ENCODE data around the gene TSPEAR. TPM values are rescaled to one million over a fixed set of nuclear protein-coding genes. Genes with fewer than 3 reads are reported as not detected.

The TSPEAR gene
- total and polyA plus RNA-seq, 9 of the 15 experiments (the other 6 are each of a cell fraction or from before 2014, with no cell fraction given): not detected

DNA sequence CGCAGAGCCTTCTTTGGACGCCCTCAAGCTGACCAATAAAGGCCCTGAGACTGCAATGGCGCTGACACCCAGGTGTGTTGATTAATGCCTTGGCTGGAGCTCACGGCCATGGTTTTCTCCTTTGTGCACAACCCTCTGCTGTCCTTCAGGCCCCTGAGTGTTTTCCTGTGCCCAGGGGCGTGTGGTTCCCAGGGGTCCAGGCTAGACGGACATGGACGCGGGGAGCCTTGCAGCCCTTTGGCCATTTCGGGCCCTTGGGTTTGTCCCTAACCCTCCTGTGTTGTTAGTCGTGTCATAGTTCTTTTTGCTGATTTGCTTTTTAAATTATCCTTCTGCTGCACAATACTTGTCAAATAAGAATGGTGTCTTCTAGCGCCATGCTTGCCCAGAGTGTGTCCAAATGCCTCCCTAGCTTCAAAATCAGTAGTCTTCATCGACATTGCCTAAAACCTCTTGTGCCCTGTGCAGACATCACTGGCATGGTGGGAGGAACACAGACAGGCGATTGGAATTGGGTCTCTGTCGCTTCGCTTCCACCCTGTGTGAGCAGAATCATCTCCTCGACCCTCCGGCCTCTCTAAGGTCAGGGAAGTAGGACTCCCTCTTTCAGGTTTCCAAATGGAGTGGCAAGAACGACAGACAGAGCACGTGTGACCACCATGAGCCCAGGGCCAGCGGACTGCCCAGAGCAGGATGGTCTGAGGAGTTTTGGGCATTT lies 135.9 kb downstream of the TSPEAR start:
- ATAC-seq (no peak), DNase-seq (ENCODE audit: extremely low read depth in 1 of 4, low spot score in 3 of 4) (no peak), FAIRE-seq (no peak)
- Histone ChIP-seq H3K9ac (ENCODE audit: insufficient read depth in 1 of 2, low read depth in 2 of 2, low read length in 2 of 2) (no peak overlapping the region), H3K4me2 (ENCODE audit: insufficient read depth, low read length) (no peak overlapping the region), H2AFZ (ENCODE audit: low read depth, low read length) (no peak overlapping the region), H3K4me1 (replicated peaks in 1 of 2; ENCODE audit: control insufficient read depth in 2 of 2, insufficient read depth in 2 of 2, low read length in 2 of 2) (peaks cover 0 to 11% of the 10 kb centered on the region in 2 experiments; a peak in 1 of 5 replicates), H3K9me3 (replicated peaks; ENCODE audit: control insufficient read depth, insufficient read depth, low read depth, low read length) (no peaks in the 10 kb centered on the region; the same call in none of the 2 replicates), H4K20me1 (replicated peaks; ENCODE audit: control insufficient read depth, insufficient read depth, low read length) (no peaks in the 10 kb centered on the region), H3K4me3 (no peak overlapping the region), H3K27me3 (ENCODE audit: control insufficient read depth in 2 of 2, insufficient read depth in 2 of 2, low read length in 2 of 2) (peaks cover 20 to 56% of the 10 kb centered on the region in 2 experiments; a peak in 4 of 5 replicates), H3K27ac (ENCODE audit: extremely low read depth, low read depth, low read length) (no peak overlapping the region), H3K36me3 (ENCODE audit: control insufficient read depth, insufficient read depth, low read length) (no peaks in the 10 kb centered on the region), H3K79me2 (ENCODE audit: control insufficient read depth, insufficient read depth, low read length) (no peaks in the 10 kb centered on the region), H3K9me1 (ENCODE audit: control insufficient read depth, insufficient read depth, low read length) (no peaks in the 10 kb centered on the region)
- intact Hi-C loops (cut with micrococcal nuclease) (no loop called here), in situ Hi-C loops (cut with MboI) (no loop called here)
- no TSS peak for BruUV-seq (replicated peaks)
- ChIA-PET CTCF (ENCODE audit: low intra/inter-chr PET ratio) (no interaction called here), POLR2A (interaction anchor here (0.6 kb wide), 1 partner anchor 426 kb away, joined by 3 read pairs; no protein-coding TSS in a partner anchor)
- under 1% methylated on average over 20 of the region's 20 CpGs for WGBS (ENCODE audit: insufficient coverage, low coverage, missing lambda C conversion rate)
- no peak for TF ChIP-seq ZFP30 (CRISPR knock-in tag; IDR thresholded peaks at IDR 0.05; ENCODE audit: borderline replicate concordance)
- TF ChIP-seq, protein P1, sequence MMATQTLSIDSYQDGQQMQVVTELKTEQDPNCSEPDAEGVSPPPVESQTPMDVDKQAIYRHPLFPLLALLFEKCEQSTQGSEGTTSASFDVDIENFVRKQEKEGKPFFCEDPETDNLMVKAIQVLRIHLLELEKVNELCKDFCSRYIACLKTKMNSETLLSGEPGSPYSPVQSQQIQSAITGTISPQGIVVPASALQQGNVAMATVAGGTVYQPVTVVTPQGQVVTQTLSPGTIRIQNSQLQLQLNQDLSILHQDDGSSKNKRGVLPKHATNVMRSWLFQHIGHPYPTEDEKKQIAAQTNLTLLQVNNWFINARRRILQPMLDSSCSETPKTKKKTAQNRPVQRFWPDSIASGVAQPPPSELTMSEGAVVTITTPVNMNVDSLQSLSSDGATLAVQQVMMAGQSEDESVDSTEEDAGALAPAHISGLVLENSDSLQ (IDR thresholded peaks at IDR 0.05): 0 out of 2 replicates have a peak, but pooled peaks have one; percentile 8
